ENCODE data around the gene MRPL11. TPM values are rescaled to one million over a fixed set of nuclear protein-coding genes. Genes with fewer than 3 reads are reported as not detected.
A peak's percentile ranks its signal among the peaks of the same experiment; 100 is the strongest.

MRPL11 gene
- total and polyA plus RNA-seq, 2 of the 13 experiments (the other 11 are each of a cell fraction or from before 2014, with no cell fraction given) = 72.9 to 176 TPM

GRCh38 chr11:66480117-66480938 lies 41.7 kb upstream of the MRPL11 start, which contains the start of gene DPP3 (continued):
- TF ChIP-seq PRDM4 (CRISPR knock-in tag; IDR thresholded peaks at IDR 0.05; ENCODE audit: borderline replicate concordance) (no peak), PRPF4 (IDR thresholded peaks at IDR 0.05; ENCODE audit: low read depth, low read length, poor library complexity, severe bottlenecking) (no peak), SALL1 (CRISPR knock-in tag; IDR thresholded peaks at IDR 0.05) (peak; percentile 71), SNAPC5 (CRISPR knock-in tag; IDR thresholded peaks at IDR 0.05; ENCODE audit: borderline replicate concordance) (no peak), HNF4A (CRISPR knock-in tag; IDR thresholded peaks at IDR 0.05) (no peak), THAP8 (CRISPR knock-in tag; IDR thresholded peaks at IDR 0.05; ENCODE audit: borderline replicate concordance) (0 out of 2 replicates have a peak, but pooled peaks have one; percentile 48), HOMEZ (CRISPR knock-in tag; IDR thresholded peaks at IDR 0.05; ENCODE audit: low read depth) (no peak), PAWR (CRISPR knock-in tag; IDR thresholded peaks at IDR 0.05; ENCODE audit: borderline replicate concordance) (no peak), MTA3 (CRISPR knock-in tag; IDR thresholded peaks at IDR 0.05) (no peak), ZBTB3 (CRISPR knock-in tag; IDR thresholded peaks at IDR 0.05; ENCODE audit: borderline replicate concordance, low read depth) (no peak; the same call in 1 of the 2 replicates), TIGD3 (CRISPR knock-in tag; IDR thresholded peaks at IDR 0.05; ENCODE audit: borderline replicate concordance) (no peak), TAF15 (IDR thresholded peaks at IDR 0.05; ENCODE audit: low read depth, low read length, poor library complexity, severe bottlenecking) (no peak), ZNF549 (CRISPR knock-in tag; IDR thresholded peaks at IDR 0.05) (no peak), ZNF329 (CRISPR knock-in tag; IDR thresholded peaks at IDR 0.05; ENCODE audit: low read depth) (peak; percentile 78), ZNF792 (CRISPR knock-in tag; IDR thresholded peaks at IDR 0.05) (peak; percentile 45; the same call in 1 of the 2 replicates), PATZ1 (CRISPR knock-in tag; IDR thresholded peaks at IDR 0.05) (peak; percentile 45), SP1 (IDR thresholded peaks at IDR 0.05) (no peak), SP1 (CRISPR knock-in tag; IDR thresholded peaks at IDR 0.05) (peak; percentile 66), NBN (conservative IDR thresholded peaks at IDR 0.05) (no peak)

Data from HepG2 (cell line).